IMR-90 (cell line): ENCODE measurements around the gene CLEC2B. TPM values are rescaled to one million over a fixed set of nuclear protein-coding genes. Genes with fewer than 3 reads are reported as not detected.

ENCODE experiments used
- ATAC-seq: fragments of 200-7000 bp; cut with Tn5 transposase; 2 replicates; pipeline ENCODE4 v1.9.1; 2020; ENCODE audit warnings: low read depth, mild to moderate bottlenecking, moderate library complexity
- BruUV-seq: library from RNA; stranded (reverse); fragments of 400-500 nt; replicated peaks from 2 replicates; lab custom pipeline; 2021; lab: Mats Ljungman, UMichigan
- CTCF ChIA-PET: fragments of 300-600 bp; formaldehyde crosslinking; extraction: SDS; loops from one replicate; lab custom pipeline; 2021; ENCODE audit warnings: antibody characterized with exemption; lab: Yijun Ruan, JAX
- POLR2A ChIA-PET: fragments of 300-600 bp; sonication (Branson Sonifier 250); formaldehyde crosslinking; loops from one replicate; lab custom pipeline; 2022; ENCODE audit warnings: antibody characterized with exemption; ENCODE audit not compliant: unreplicated experiment; lab: Charles Lee
- DNase-seq: peaks from one replicate; pipeline ENCODE4 v3.0.0; 2013
- H2AFZ ChIP-seq: replicated peaks from 2 replicates; pipeline ENCODE3; 2013; ENCODE audit warnings: low read length, mild to moderate bottlenecking; ENCODE audit not compliant: poor library complexity
- H2AK5ac ChIP-seq: 2 replicates; pipeline ENCODE4 v1.6.1; 2013; ENCODE audit warnings: low read depth, low read length, inconsistent platforms
- H2AK9ac ChIP-seq: replicated peaks from 2 replicates; pipeline ENCODE3; 2013; ENCODE audit warnings: mild to moderate bottlenecking, low read depth, low read length, moderate library complexity; ENCODE audit not compliant: poor library complexity
- H2BK120ac ChIP-seq: 2 replicates; pipeline ENCODE4 v1.6.1; 2013; ENCODE audit warnings: low read depth, low read length, inconsistent platforms
- H2BK15ac ChIP-seq: 3 replicates; pipeline ENCODE4 v1.6.1; 2013; ENCODE audit warnings: low read depth, low read length, inconsistent platforms
- H2BK20ac ChIP-seq: 2 replicates; pipeline ENCODE4 v1.6.1; 2013; ENCODE audit warnings: low read depth, mild to moderate bottlenecking, inconsistent platforms, low read length, moderate library complexity
- H2BK5ac ChIP-seq: 2 replicates; pipeline ENCODE4 v1.6.1; 2013; ENCODE audit warnings: mild to moderate bottlenecking, low read depth, low read length, inconsistent platforms; ENCODE audit not compliant: poor library complexity, severe bottlenecking
- H3K14ac ChIP-seq: replicated peaks from 2 replicates; pipeline ENCODE4 v1.6.1; 2013; ENCODE audit warnings: low read depth, low read length, inconsistent platforms
- H3K18ac ChIP-seq: 2 replicates; pipeline ENCODE4 v1.6.1; 2013; ENCODE audit warnings: low read depth, low read length, control low read depth
- H3K23ac ChIP-seq: 2 replicates; pipeline ENCODE4 v1.6.1; 2013; ENCODE audit warnings: low read depth, low read length, inconsistent platforms
- H3K27ac ChIP-seq: 2 replicates; pipeline ENCODE4 v1.5.1; 2013; ENCODE audit warnings: mild to moderate bottlenecking, control low read depth, low read length; ENCODE audit not compliant: insufficient read depth
- H3K27me3 ChIP-seq: 2 replicates; pipeline ENCODE4 v1.6.1; 2013; ENCODE audit warnings: low read length; ENCODE audit not compliant: control insufficient read depth, insufficient read depth
- H3K36me3 ChIP-seq: 2 replicates; pipeline ENCODE4 v1.6.1; 2013; ENCODE audit warnings: low read length, mixed read lengths; ENCODE audit not compliant: control insufficient read depth, insufficient read depth
- H3K4ac ChIP-seq: 2 replicates; pipeline ENCODE4 v1.6.1; 2013; ENCODE audit warnings: low read depth, low read length, inconsistent platforms
- H3K4me1 ChIP-seq: 2 replicates; pipeline ENCODE4 v1.6.1; 2013; ENCODE audit warnings: low read length, mixed read lengths; ENCODE audit not compliant: control insufficient read depth, insufficient read depth
- H3K4me2 ChIP-seq: 2 replicates; pipeline ENCODE4 v1.6.1; 2013; ENCODE audit warnings: low read depth, mild to moderate bottlenecking, control low read depth, low read length, moderate library complexity
- H3K4me3 ChIP-seq: 2 replicates; pipeline ENCODE4 v1.5.1; 2013; ENCODE audit warnings: low read depth, mild to moderate bottlenecking, control low read depth, low read length, moderate library complexity; ENCODE audit not compliant: insufficient read depth
- H3K56ac ChIP-seq: 2 replicates; pipeline ENCODE4 v1.6.1; 2013; ENCODE audit warnings: low read length, inconsistent platforms; ENCODE audit not compliant: insufficient read depth; ENCODE audit errors: extremely low read depth
- H3K79me1 ChIP-seq, 2 experiments: 2 replicates each; pipeline ENCODE4 v1.6.1; 2013; ENCODE audit warnings: low read length in 2 of 2, inconsistent platforms in 1 of 2, low read depth in 1 of 2
- H3K9ac ChIP-seq: 2 replicates; pipeline ENCODE4 v1.6.1; 2013; ENCODE audit warnings: low read depth, low read length, control low read depth
- H3K9me1 ChIP-seq: 2 replicates; pipeline ENCODE4 v1.6.1; 2013; ENCODE audit warnings: low read length, inconsistent platforms; ENCODE audit not compliant: insufficient read depth
- H3K9me3 ChIP-seq: 2 replicates; pipeline ENCODE4 v1.6.1; 2013; ENCODE audit warnings: low read length; ENCODE audit not compliant: control insufficient read depth, insufficient read depth
- H4K20me1 ChIP-seq: 2 replicates; pipeline ENCODE4 v1.6.1; 2013; ENCODE audit warnings: low read length, inconsistent platforms; ENCODE audit not compliant: insufficient read depth
- H4K5ac ChIP-seq: 2 replicates; pipeline ENCODE4 v1.6.1; 2013; ENCODE audit warnings: mild to moderate bottlenecking, low read depth, low read length, control low read depth
- H4K8ac ChIP-seq, 2 experiments: 2 replicates each; pipeline ENCODE4 v1.6.1; 2013; ENCODE audit warnings: low read depth in 2 of 2, low read length in 2 of 2, control low read depth in 1 of 2, inconsistent platforms in 1 of 2
- H4K91ac ChIP-seq: 2 replicates; pipeline ENCODE4 v1.6.1; 2013; ENCODE audit warnings: low read depth, low read length, inconsistent platforms; ENCODE audit not compliant: insufficient read depth
- CTCF ChIP-seq: conservative IDR thresholded peaks from 2 replicates; pipeline ENCODE4 v1.5.1; 2012; ENCODE audit warnings: mild to moderate bottlenecking, low read depth, low read length, improper control_type of control experiment
- ELK1 ChIP-seq: fragments of 150-350 bp; IDR thresholded peaks from 2 replicates; pipeline ENCODE4 v1.6.1; 2016; ENCODE audit warnings: low read depth, mild to moderate bottlenecking, low read length, moderate library complexity, borderline replicate concordance
- MAFK ChIP-seq: IDR thresholded peaks from 2 replicates; pipeline ENCODE4 v1.6.1; 2012; ENCODE audit warnings: low read depth, low read length, improper control_type of control experiment
- MXI1 ChIP-seq: IDR thresholded peaks from 2 replicates; pipeline ENCODE4 v1.6.1; 2012; ENCODE audit warnings: low read depth, mild to moderate bottlenecking, low read length, moderate library complexity, borderline replicate concordance
- NFE2L2 ChIP-seq: fragments of 150-350 bp; IDR thresholded peaks from 2 replicates; pipeline ENCODE4 v1.6.1; 2016; ENCODE audit warnings: low read depth, mild to moderate bottlenecking, low read length
- RAD21 ChIP-seq: IDR thresholded peaks from 2 replicates; pipeline ENCODE4 v1.6.1; 2012; ENCODE audit warnings: low read length, improper control_type of control experiment
- RCOR1 ChIP-seq: IDR thresholded peaks from 2 replicates; pipeline ENCODE4 v1.6.1; 2012; ENCODE audit warnings: mild to moderate bottlenecking, low read length, improper control_type of control experiment; ENCODE audit not compliant: insufficient replicate concordance
- SMC3 ChIP-seq: fragments of 150-350 bp; IDR thresholded peaks from 2 replicates; pipeline ENCODE4 v1.6.1; 2016; ENCODE audit warnings: low read depth, mild to moderate bottlenecking, antibody characterized with exemption, low read length, moderate library complexity
- dilution Hi-C: fragments of 300-500 bp; cut with HindIII; formaldehyde crosslinking; loops from one replicate; pipeline ENCODE4 v1.14.3; 2018; ENCODE audit warnings: low sequenced_read_pairs; ENCODE audit not compliant: unreplicated experiment
- in situ Hi-C: fragments of 300-500 bp; cut with MboI; formaldehyde crosslinking; loops from 3 replicates; pipeline ENCODE4 v1.14.3; 2019; ENCODE audit warnings: low sequenced_read_pairs, inconsistent platforms, mixed read lengths
- intact Hi-C: fragments of 100-400 bp; cut with micrococcal nuclease; formaldehyde crosslinking; loops from 2 replicates; pipeline ENCODE4 v1.10.0; 2022
- polyA plus RNA-seq, 3 experiments: library from polyadenylated mRNA; depleted of rRNA; stranded (reverse); fragments of >200 nt; gene quantifications; 2 replicates each; pipeline ENCODE4 v1.2.3, GENCODE V29; 2012; ENCODE audit warnings: low replicate concordance in 1 of 3
- total RNA-seq: library from RNA; depleted of rRNA; stranded (reverse); fragments of >200 nt; gene quantifications from 2 replicates; pipeline ENCODE4 v1.2.3, GENCODE V29; 2012

The CLEC2B gene
- total and polyA plus RNA-seq, 2 of the 4 experiments (the other 2 are of a cell fraction): 0.18 to 0.31 TPM

- no peak overlapping the region for H4K8ac ChIP-seq
- no peak overlapping the region for H3K18ac ChIP-seq
- no peak overlapping the region for H3K4me2 ChIP-seq
- H2BK20ac ChIP-seq: no peak overlapping the region
- H2AK9ac ChIP-seq: no peak overlapping the region
- no peak overlapping the region for H3K27ac ChIP-seq
- ChIA-PET POLR2A (no interaction called here), CTCF (no interaction called here)
- ATAC-seq (no peak), DNase-seq (no peak)
- H3K14ac ChIP-seq: no peak overlapping the region
- no peak overlapping the region for H2BK5ac ChIP-seq
- no TSS peak for BruUV-seq
- H3K56ac ChIP-seq: no peak overlapping the region
- intact Hi-C loops (no loop called here), in situ Hi-C loops (no loop called here), dilution Hi-C loops (no loop called here)
- no peaks in the 10 kb centered on the region for H3K36me3 ChIP-seq
- peaks cover 13% of the 10 kb centered on the region for H3K9me3 ChIP-seq
- H3K27me3 ChIP-seq: no peaks in the 10 kb centered on the region
- H2BK15ac ChIP-seq: no peak overlapping the region
- no peak overlapping the region for H4K5ac ChIP-seq
- TF ChIP-seq ELK1: no peak
- no peak for TF ChIP-seq RCOR1
- TF ChIP-seq NFE2L2: no peak
- TF ChIP-seq RAD21: no peak
- no peak for TF ChIP-seq MAFK
- no peak for TF ChIP-seq MXI1
- no peak for TF ChIP-seq CTCF
- no peak for TF ChIP-seq SMC3
- H2AK5ac ChIP-seq: no peak overlapping the region
- no peak overlapping the region for H3K4me3 ChIP-seq
- no peak overlapping the region for H3K4ac ChIP-seq
- no peaks in the 10 kb centered on the region for H3K4me1 ChIP-seq
- H2BK120ac ChIP-seq: no peak overlapping the region
- H3K23ac ChIP-seq: no peak overlapping the region
- no peak overlapping the region for H3K9ac ChIP-seq
- no peak overlapping the region for H2AFZ ChIP-seq
- H4K91ac ChIP-seq: no peak overlapping the region
- H3K79me1 ChIP-seq: no peaks in the 10 kb centered on the region
- no peaks in the 10 kb centered on the region for H4K20me1 ChIP-seq
- no peaks in the 10 kb centered on the region for H3K9me1 ChIP-seq
Measured at GRCh38 chr12:9909724-9910123, 40.6 kb upstream of the CLEC2B start.
